Fibroblast of lung (primary cell): ENCODE results near the gene CDC14B. TPM values are rescaled to one million over a fixed set of nuclear protein-coding genes. Genes with fewer than 3 reads are reported as not detected.

Experiments
- DNase-seq, 2 donors: peaks; one replicate each; pipeline versions ENCODE4 v3.0.0 to v3.0.0-alpha.2; 2010; ENCODE audit warnings: low read depth in 2 of 2
- H2AFZ ChIP-seq: 2 replicates; pipeline ENCODE4 v1.5.1; 2012; ENCODE audit warnings: low read length, control low read depth, inconsistent platforms
- H3K27ac ChIP-seq: 2 replicates; pipeline ENCODE4 v1.5.1; 2011; ENCODE audit warnings: low read length, control low read depth; ENCODE audit not compliant: insufficient read depth
- H3K27me3 ChIP-seq: 2 replicates; pipeline ENCODE4 v1.5.1; 2011; ENCODE audit warnings: mild to moderate bottlenecking, low read length; ENCODE audit not compliant: control insufficient read depth, insufficient read depth
- H3K36me3 ChIP-seq: 2 replicates; pipeline ENCODE4 v1.5.1; 2011; ENCODE audit warnings: low read length; ENCODE audit not compliant: control insufficient read depth, insufficient read depth
- H3K4me1 ChIP-seq: 2 replicates; pipeline ENCODE4 v1.5.1; 2011; ENCODE audit warnings: low read length; ENCODE audit not compliant: control insufficient read depth, insufficient read depth; ENCODE audit errors: extremely low read depth
- H3K4me2 ChIP-seq: 2 replicates; pipeline ENCODE4 v1.5.1; 2011; ENCODE audit warnings: low read length, control low read depth; ENCODE audit not compliant: insufficient read depth; ENCODE audit errors: extremely low read depth
- H3K4me3 ChIP-seq, 4 experiments: fragments of 200-600 bp in 1 of 4; sonication (generic) in 1 of 4; replicated peaks in 1 of 4; 2 replicates each; pipeline ENCODE4 v1.5.1; 2011 to 2016; ENCODE audit warnings: low read length in 4 of 4, low read depth in 3 of 4, mild to moderate bottlenecking in 3 of 4, control low read depth in 2 of 4, inconsistent platforms in 1 of 4, mixed read lengths in 1 of 4; ENCODE audit not compliant: insufficient read depth in 1 of 4; ENCODE audit errors: control extremely low read depth in 1 of 4
- H3K79me2 ChIP-seq: 2 replicates; pipeline ENCODE4 v1.5.1; 2012; ENCODE audit warnings: mild to moderate bottlenecking, low read length, inconsistent platforms; ENCODE audit not compliant: control insufficient read depth, insufficient read depth
- H3K9ac ChIP-seq: 2 replicates; pipeline ENCODE4 v1.5.1; 2011; ENCODE audit warnings: mild to moderate bottlenecking, low read length, control low read depth; ENCODE audit not compliant: insufficient read depth
- H3K9me3 ChIP-seq: 2 replicates; pipeline ENCODE4 v1.5.1; 2012; ENCODE audit warnings: low read depth, low read length; ENCODE audit not compliant: control insufficient read depth, insufficient read depth
- H4K20me1 ChIP-seq: 2 replicates; pipeline ENCODE4 v1.5.1; 2011; ENCODE audit warnings: low read length; ENCODE audit not compliant: control insufficient read depth, insufficient read depth; ENCODE audit errors: extremely low read depth
- EZH2 ChIP-seq: IDR thresholded peaks from 2 replicates; pipeline ENCODE4 v1.5.1; 2012; ENCODE audit warnings: low read length, control low read depth, mild to moderate bottlenecking; ENCODE audit errors: missing control alignments
- polyA plus RNA-seq, 2 donors: library from polyadenylated mRNA; depleted of rRNA in 1 of 2; stranded (reverse) in 1 of 2; unstranded in 1 of 2; fragments of >200 nt; gene quantifications; 2 replicates each; pipeline ENCODE4 v1.2.1, GENCODE V29; 2011 to 2012; ENCODE audit warnings: missing spikeins in 1 of 2
- total RNA-seq: library from RNA; depleted of rRNA; stranded (reverse); fragments of >200 nt; gene quantifications from 2 replicates; pipeline ENCODE4 v1.2.1, GENCODE V29; 2014
- TF ChIP-seq, protein P1 (sequence below), 2 donors: IDR thresholded peaks in 1 of 2; conservative IDR thresholded peaks in 1 of 2; 1 replicate in 1 of 2; 2 replicates in 1 of 2; pipeline ENCODE4 v1.5.1; 2011 to 2012; ENCODE audit warnings: low read length in 2 of 2, control low read depth in 1 of 2, inconsistent platforms in 1 of 2, low read depth in 1 of 2, mild to moderate bottlenecking in 1 of 2

The CDC14B gene
- total and polyA plus RNA-seq, 2 donors (not counting 1 experiment from before 2014, with no cell fraction given): 38.0 to 68.5 TPM

DNA sequence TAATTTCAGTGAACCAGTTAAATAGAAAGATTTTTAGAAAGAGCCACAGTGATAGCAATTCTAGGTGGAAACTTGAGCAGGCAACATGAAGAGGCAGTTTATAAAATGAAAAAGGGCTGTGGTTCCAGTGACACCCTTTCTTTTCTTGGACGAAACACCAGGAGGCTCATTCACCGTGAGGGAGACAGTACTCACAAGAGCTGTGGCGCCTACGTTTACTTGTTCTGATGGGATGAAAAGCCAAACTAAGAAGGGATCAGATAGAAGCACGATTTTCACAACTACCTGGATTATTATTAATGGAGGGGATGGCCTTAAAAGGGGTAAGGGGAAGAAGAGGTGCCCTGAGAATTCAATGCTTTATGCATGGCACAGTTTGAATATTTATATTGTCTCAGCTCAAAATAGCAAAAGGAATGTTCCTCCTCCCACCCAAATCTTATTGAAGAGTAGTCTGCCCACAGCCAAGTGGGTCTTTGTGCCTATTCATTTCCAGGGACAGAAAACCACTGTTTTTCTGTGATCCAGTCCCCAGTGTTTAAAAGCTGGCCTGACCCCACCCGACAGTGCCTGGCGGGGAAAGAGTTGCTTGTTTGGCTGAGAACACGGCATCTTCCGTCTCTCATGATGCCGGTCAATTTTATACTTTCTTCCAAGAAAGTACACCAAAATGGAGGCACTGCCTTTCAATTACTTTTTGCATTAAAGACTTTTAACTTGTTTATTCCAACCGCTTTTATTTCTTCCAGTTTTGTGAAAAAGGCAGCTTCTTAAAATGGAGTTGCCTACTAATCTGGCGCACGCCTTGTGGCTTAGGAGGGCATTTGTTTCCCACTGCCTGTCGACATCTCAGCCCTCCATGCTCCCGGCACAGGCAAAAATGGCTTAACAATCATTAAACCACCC, 117.8 kb downstream of the CDC14B start:
- no peaks in the 10 kb centered on the region for H3K36me3 ChIP-seq
- no peaks in the 10 kb centered on the region for H3K79me2 ChIP-seq
- no peak overlapping the region for H3K4me2 ChIP-seq
- no peak overlapping the region for H3K4me3 ChIP-seq
- no peaks in the 10 kb centered on the region for H3K27me3 ChIP-seq
- H3K9ac ChIP-seq: no peak overlapping the region
- no peaks in the 10 kb centered on the region for H4K20me1 ChIP-seq
- no peaks in the 10 kb centered on the region for H3K4me1 ChIP-seq
- H2AFZ ChIP-seq: no peak overlapping the region
- no peaks in the 10 kb centered on the region for H3K9me3 ChIP-seq
- no peak overlapping the region for H3K27ac ChIP-seq
- TF ChIP-seq, protein P1, sequence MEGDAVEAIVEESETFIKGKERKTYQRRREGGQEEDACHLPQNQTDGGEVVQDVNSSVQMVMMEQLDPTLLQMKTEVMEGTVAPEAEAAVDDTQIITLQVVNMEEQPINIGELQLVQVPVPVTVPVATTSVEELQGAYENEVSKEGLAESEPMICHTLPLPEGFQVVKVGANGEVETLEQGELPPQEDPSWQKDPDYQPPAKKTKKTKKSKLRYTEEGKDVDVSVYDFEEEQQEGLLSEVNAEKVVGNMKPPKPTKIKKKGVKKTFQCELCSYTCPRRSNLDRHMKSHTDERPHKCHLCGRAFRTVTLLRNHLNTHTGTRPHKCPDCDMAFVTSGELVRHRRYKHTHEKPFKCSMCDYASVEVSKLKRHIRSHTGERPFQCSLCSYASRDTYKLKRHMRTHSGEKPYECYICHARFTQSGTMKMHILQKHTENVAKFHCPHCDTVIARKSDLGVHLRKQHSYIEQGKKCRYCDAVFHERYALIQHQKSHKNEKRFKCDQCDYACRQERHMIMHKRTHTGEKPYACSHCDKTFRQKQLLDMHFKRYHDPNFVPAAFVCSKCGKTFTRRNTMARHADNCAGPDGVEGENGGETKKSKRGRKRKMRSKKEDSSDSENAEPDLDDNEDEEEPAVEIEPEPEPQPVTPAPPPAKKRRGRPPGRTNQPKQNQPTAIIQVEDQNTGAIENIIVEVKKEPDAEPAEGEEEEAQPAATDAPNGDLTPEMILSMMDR (conservative IDR thresholded peaks at IDR 0.05 in 1 of 2, IDR thresholded peaks at IDR 0.05 in 1 of 2; ENCODE audit: low read depth in 1 of 2, low read length in 2 of 2): no peak
- no peak for TF ChIP-seq EZH2
- DNase-seq: no peak

DNA sequence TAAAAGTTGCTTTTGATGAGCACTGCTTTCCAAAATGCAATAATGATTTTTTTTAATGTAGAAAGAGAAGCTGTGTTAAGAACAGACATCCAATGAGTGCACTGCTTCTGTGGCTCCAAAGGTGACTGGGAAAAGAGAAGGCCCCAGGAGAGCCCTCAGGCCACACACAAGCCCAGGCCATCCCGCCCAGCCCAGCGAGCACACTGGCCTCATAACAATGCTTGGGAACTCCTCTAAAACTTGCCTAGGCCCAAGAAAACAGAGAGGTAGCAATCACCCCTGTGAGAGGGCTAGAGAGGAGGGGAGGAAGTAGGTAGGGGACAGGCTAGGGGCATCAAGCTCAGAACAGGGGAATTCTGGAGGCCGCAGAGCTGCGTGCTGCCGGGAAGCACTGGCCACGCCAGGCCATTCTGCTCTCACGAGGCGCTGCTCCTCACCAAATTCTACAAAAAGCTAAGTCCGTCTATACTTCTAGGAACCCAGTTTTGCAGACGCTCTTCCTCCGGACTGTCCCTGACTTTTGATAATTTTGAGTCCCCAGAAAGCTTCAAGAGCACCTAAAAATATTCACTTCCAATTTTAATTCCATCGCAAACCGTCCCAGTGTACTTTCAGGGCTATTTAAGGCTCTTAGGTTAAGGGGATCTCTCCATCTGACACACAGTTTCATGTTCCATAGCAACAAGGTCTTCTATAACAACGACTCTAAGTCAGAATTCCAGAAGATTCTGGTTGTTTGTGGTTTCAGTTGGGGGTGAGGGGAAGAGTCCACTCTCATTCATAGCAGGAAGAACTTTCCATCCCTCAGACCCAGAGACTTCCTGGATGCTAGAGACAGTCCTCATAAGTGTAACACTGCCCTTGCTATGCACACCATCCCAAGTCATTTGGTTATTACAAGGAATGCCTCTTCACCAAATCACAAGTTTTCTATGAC, 118.7 kb downstream of the CDC14B start:
- Histone ChIP-seq H2AFZ (no peak overlapping the region), H3K36me3 (peaks cover 3% of the 10 kb centered on the region), H3K4me2 (no peak overlapping the region), H3K9ac (no peak overlapping the region), H4K20me1 (no peaks in the 10 kb centered on the region), H3K4me1 (peaks cover under 1% of the 10 kb centered on the region), H3K27ac (no peak overlapping the region), H3K27me3 (no peaks in the 10 kb centered on the region), H3K9me3 (no peaks in the 10 kb centered on the region), H3K4me3 (no peak overlapping the region), H3K79me2 (no peaks in the 10 kb centered on the region)
- peak; percentile 51 to 82 for DNase-seq
- TF ChIP-seq EZH2: no peak

DNA sequence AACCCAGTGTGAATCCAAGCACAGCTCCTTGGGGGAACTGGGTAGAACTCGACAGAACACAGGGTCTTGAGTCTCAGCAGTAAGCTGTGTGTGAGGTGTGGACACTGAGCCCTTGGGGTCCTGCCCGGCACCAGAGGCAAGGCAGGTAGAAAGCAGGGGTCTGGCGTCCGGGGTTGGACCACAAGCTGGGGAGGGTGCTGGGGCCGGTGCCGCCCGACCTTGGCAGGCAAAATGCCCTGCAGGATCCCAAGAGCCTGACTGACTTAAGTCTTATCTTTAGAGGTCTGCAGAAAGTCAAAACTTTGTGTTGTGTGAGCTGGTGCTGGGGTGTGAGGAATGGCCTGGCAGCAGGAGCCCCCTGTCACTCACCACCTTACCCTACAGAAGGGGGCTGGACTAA, 120.4 kb downstream of the CDC14B start:
- no peaks in the 10 kb centered on the region for H3K27me3 ChIP-seq
- H2AFZ ChIP-seq: no peak overlapping the region
- no peak overlapping the region for H3K4me2 ChIP-seq
- peaks cover 4% of the 10 kb centered on the region for H3K4me1 ChIP-seq
- no peak overlapping the region for H3K9ac ChIP-seq
- DNase-seq: no peak
- no peak for TF ChIP-seq EZH2
- no peak overlapping the region for H3K27ac ChIP-seq
- no peaks in the 10 kb centered on the region for H3K9me3 ChIP-seq
- H4K20me1 ChIP-seq: no peaks in the 10 kb centered on the region
- peaks cover 5% of the 10 kb centered on the region for H3K36me3 ChIP-seq
- no peaks in the 10 kb centered on the region for H3K79me2 ChIP-seq
- no peak overlapping the region for H3K4me3 ChIP-seq
